Esophagus squamous epithelium (tissue), 4 donors: ENCODE measurements around the gene SERTAD1.

Experiments used
- POLR2A ChIP-seq, 4 donors: fragments of 450-650 bp; IDR thresholded peaks; one replicate each; pipeline ENCODE4 v1.6.1; 2017; ENCODE audit warnings: antibody characterized with exemption in 4 of 4, mild to moderate bottlenecking in 4 of 4, moderate library complexity in 3 of 4
- TF ChIP-seq, protein P1 (sequence below), 6 experiments: fragments of 450-650 bp in 4 of 6; fragments of 200-600 bp in 2 of 6; sonication (generic) in 2 of 6; IDR thresholded peaks; one replicate each; pipeline ENCODE4 v1.5.1; 2016 to 2019; ENCODE audit warnings: antibody characterized with exemption in 6 of 6, mild to moderate bottlenecking in 4 of 6, moderate library complexity in 4 of 6

DNA sequence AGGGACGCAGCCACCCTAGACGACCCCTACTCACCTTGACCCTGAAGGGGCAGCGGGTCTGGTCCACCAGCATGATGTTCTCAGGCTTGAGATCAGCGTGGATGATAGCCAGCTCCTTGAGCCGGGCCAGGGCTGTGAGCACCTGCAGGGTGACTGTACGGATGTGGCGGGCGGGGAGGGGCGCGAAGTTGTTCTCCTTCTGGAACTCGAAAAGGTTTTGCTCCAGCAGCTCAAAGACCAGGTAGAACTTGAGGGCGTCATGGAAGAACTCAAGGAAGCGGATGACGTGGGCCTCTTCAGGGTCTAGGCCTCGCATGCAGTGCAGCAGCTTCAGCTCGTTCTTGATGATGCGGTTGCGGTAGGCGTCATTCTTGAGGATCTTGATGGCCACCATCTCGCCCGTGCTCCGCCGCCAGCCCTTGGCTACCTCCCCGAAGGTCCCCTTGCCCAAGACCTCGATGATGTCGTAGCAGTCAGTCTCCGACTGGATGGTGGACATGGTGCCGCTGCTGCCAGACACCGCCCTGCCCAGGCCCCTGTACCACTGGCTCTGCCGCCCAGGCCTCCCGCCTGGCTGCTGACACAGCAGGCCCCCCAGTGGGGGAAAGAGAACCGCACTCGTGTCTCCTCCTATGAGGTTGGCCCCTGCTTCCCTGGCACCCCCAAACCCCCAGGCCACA lies 36.2 kb downstream of the SERTAD1 start:
- TF ChIP-seq, protein P1, sequence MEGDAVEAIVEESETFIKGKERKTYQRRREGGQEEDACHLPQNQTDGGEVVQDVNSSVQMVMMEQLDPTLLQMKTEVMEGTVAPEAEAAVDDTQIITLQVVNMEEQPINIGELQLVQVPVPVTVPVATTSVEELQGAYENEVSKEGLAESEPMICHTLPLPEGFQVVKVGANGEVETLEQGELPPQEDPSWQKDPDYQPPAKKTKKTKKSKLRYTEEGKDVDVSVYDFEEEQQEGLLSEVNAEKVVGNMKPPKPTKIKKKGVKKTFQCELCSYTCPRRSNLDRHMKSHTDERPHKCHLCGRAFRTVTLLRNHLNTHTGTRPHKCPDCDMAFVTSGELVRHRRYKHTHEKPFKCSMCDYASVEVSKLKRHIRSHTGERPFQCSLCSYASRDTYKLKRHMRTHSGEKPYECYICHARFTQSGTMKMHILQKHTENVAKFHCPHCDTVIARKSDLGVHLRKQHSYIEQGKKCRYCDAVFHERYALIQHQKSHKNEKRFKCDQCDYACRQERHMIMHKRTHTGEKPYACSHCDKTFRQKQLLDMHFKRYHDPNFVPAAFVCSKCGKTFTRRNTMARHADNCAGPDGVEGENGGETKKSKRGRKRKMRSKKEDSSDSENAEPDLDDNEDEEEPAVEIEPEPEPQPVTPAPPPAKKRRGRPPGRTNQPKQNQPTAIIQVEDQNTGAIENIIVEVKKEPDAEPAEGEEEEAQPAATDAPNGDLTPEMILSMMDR (IDR thresholded peaks at IDR 0.05): no peak
- TF ChIP-seq POLR2A (IDR thresholded peaks at IDR 0.05): no peak
